HEK293T (cell line): ENCODE data around the gene FAM76B.

Source experiments
- BHLHE40 ChIP-seq: fragments of 450-650 bp; IDR thresholded peaks from 2 replicates; pipeline ENCODE4 v1.6.1; 2016; ENCODE audit warnings: mild to moderate bottlenecking, moderate library complexity, borderline replicate concordance
- CTBP1 ChIP-seq: fragments of 450-650 bp; IDR thresholded peaks from 2 replicates; pipeline ENCODE4 v1.6.1; 2016; ENCODE audit warnings: borderline replicate concordance
- FOXA1 ChIP-seq: fragments of 450-650 bp; IDR thresholded peaks from 2 replicates; pipeline ENCODE4 v1.6.1; 2016; ENCODE audit warnings: mild to moderate bottlenecking
- FOXK2 ChIP-seq: fragments of 450-650 bp; IDR thresholded peaks from 2 replicates; pipeline ENCODE4 v1.6.1; 2016; ENCODE audit warnings: mild to moderate bottlenecking
- FOXM1 ChIP-seq: fragments of 450-650 bp; IDR thresholded peaks from 2 replicates; pipeline ENCODE4 v1.6.1; 2017; ENCODE audit warnings: mild to moderate bottlenecking, borderline replicate concordance
- LEF1 ChIP-seq: fragments of 450-650 bp; IDR thresholded peaks from 2 replicates; pipeline ENCODE4 v1.6.1; 2017; ENCODE audit warnings: mild to moderate bottlenecking, borderline replicate concordance
- NFRKB ChIP-seq: fragments of 450-650 bp; IDR thresholded peaks from 2 replicates; pipeline ENCODE4 v1.6.1; 2016; ENCODE audit warnings: mild to moderate bottlenecking, moderate library complexity
- SP1 ChIP-seq: fragments of 450-650 bp; IDR thresholded peaks from 2 replicates; pipeline ENCODE4 v1.6.1; 2017
- SUZ12 ChIP-seq: fragments of 450-650 bp; IDR thresholded peaks from 2 replicates; pipeline ENCODE4 v1.6.1; 2016; ENCODE audit warnings: mild to moderate bottlenecking
- TARDBP ChIP-seq: fragments of 450-650 bp; IDR thresholded peaks from 2 replicates; pipeline ENCODE4 v1.6.1; 2016
- ZNF384 ChIP-seq: fragments of 450-650 bp; IDR thresholded peaks from 2 replicates; pipeline ENCODE4 v1.6.1; 2016
- TF ChIP-seq, protein P1 (sequence below): fragments of 450-650 bp; IDR thresholded peaks from 2 replicates; pipeline ENCODE4 v1.6.1; 2016

DNA sequence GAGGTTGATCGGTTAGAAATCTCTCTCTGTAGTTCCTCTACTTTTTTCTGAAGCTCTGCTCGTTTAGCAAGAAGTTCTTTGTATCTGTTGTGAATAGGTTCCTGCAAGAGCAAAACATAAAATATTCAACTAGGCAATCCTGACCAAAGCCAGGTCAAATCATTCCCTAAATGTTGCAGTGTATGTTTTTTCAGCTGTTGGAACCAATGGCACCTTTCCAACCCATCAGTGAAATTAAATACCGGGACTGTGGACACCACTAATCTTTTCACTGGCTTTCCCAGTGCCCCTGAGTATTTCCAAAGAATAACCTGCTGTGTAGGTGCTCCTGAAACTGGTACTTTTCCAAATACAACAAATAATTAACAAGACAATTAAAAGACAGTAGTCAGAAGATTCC, 45.8 kb upstream of the FAM76B start:
- TF ChIP-seq ZNF384 (no peak), SP1 (no peak), FOXK2 (no peak), CTBP1 (no peak), LEF1 (no peak), BHLHE40 (no peak), FOXA1 (no peak), FOXM1 (no peak), NFRKB (no peak), SUZ12 (no peak), TARDBP (no peak)
- TF ChIP-seq, protein P1, sequence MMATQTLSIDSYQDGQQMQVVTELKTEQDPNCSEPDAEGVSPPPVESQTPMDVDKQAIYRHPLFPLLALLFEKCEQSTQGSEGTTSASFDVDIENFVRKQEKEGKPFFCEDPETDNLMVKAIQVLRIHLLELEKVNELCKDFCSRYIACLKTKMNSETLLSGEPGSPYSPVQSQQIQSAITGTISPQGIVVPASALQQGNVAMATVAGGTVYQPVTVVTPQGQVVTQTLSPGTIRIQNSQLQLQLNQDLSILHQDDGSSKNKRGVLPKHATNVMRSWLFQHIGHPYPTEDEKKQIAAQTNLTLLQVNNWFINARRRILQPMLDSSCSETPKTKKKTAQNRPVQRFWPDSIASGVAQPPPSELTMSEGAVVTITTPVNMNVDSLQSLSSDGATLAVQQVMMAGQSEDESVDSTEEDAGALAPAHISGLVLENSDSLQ = no peak
